ENCODE measurements around the gene HSPB7.

- TF ChIP-seq CTCF (conservative IDR thresholded peaks at IDR 0.05 in 1 of 2, IDR thresholded peaks at IDR 0.05 in 1 of 2; ENCODE audit: extremely low read depth in 1 of 2, insufficient read depth in 1 of 2, low read depth in 1 of 2, low read length in 2 of 2), result no peak
- TF ChIP-seq EZH2 (IDR thresholded peaks at IDR 0.05; ENCODE audit: borderline replicate concordance, low read length), result no peak
Observed at GRCh38 chr1:16061266-16061665, 43.4 kb upstream of the HSPB7 start.

Data from mammary epithelial cell (primary cell).